Measurements from ENCODE around the gene SLC9A7. TPM values are rescaled to one million over a fixed set of nuclear protein-coding genes. Genes with fewer than 3 reads are reported as not detected.

The SLC9A7 gene
- polyA plus RNA-seq, 2 of the 4 experiments (the other 2 are of a cell fraction) = 9.8 to 21.1 TPM

GRCh38 chrX:46580613-46581012 is 178.3 kb downstream of the SLC9A7 start:
- ATAC-seq = no peak
- Histone ChIP-seq H3K4me1 (peaks cover 54% of the 10 kb centered on the region), H3K4me3 (no peak overlapping the region), H3K4me2 (no peak overlapping the region), H3K27ac (peak overlapping the region in 1 of 2 experiments; percentile 88; a peak in 3 of 6 replicates), H3K9me3 (no peaks in the 10 kb centered on the region)
- DNase-seq (ENCODE audit: low read depth in 1 of 2, low spot score in 1 of 2) = no peak
- TF ChIP-seq EP300 (IDR thresholded peaks at IDR 0.05) (no peak), KDM5A (IDR thresholded peaks at IDR 0.05) (no peak), HES2 (IDR thresholded peaks at IDR 0.05) (no peak), HEYL (CRISPR knock-in tag; IDR thresholded peaks at IDR 0.05) (no peak), HMGXB4 (CRISPR knock-in tag; IDR thresholded peaks at IDR 0.05; ENCODE audit: borderline replicate concordance) (no peak), NFE2L2 (conservative IDR thresholded peaks at IDR 0.05; ENCODE audit: low read length) (no peak), ZNF302 (CRISPR knock-in tag; IDR thresholded peaks at IDR 0.05) (no peak), JUNB (IDR thresholded peaks at IDR 0.05) (no peak), SREBF2 (IDR thresholded peaks at IDR 0.05) (no peak), MAFK (IDR thresholded peaks at IDR 0.05; ENCODE audit: partially characterized antibody) (no peak), NR3C1 (IDR thresholded peaks at IDR 0.05) (no peak), FOSB (CRISPR knock-in tag; IDR thresholded peaks at IDR 0.05) (no peak), FOSL2 (IDR thresholded peaks at IDR 0.05) (no peak), FOSL2 (CRISPR knock-in tag; IDR thresholded peaks at IDR 0.05) (no peak), ZFP36 (IDR thresholded peaks at IDR 0.05; ENCODE audit: borderline replicate concordance, partially characterized antibody) (no peak), MYC (IDR thresholded peaks at IDR 0.05; ENCODE audit: borderline replicate concordance, low read length) (no peak), CHD2 (IDR thresholded peaks at IDR 0.05; ENCODE audit: low read length, partially characterized antibody) (no peak), REST (IDR thresholded peaks at IDR 0.05) (no peak)
- TF ChIP-seq, protein P1, sequence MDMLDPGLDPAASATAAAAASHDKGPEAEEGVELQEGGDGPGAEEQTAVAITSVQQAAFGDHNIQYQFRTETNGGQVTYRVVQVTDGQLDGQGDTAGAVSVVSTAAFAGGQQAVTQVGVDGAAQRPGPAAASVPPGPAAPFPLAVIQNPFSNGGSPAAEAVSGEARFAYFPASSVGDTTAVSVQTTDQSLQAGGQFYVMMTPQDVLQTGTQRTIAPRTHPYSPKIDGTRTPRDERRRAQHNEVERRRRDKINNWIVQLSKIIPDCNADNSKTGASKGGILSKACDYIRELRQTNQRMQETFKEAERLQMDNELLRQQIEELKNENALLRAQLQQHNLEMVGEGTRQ (IDR thresholded peaks at IDR 0.05) = no peak
- TF ChIP-seq, protein P2, sequence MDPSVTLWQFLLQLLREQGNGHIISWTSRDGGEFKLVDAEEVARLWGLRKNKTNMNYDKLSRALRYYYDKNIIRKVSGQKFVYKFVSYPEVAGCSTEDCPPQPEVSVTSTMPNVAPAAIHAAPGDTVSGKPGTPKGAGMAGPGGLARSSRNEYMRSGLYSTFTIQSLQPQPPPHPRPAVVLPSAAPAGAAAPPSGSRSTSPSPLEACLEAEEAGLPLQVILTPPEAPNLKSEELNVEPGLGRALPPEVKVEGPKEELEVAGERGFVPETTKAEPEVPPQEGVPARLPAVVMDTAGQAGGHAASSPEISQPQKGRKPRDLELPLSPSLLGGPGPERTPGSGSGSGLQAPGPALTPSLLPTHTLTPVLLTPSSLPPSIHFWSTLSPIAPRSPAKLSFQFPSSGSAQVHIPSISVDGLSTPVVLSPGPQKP (IDR thresholded peaks at IDR 0.05; ENCODE audit: low read depth, low read length) = no peak
- FAIRE-seq = no peak
- ChIA-PET POLR2A (no interaction called here), CTCF (interaction anchor here (1.4 to 1.6 kb wide), 2 partner anchors 24 to 61 kb away, joined by 3 to 5 read pairs; no protein-coding TSS in a partner anchor)
- 96% methylated on average over 6 of the region's 6 CpGs for WGBS (ENCODE audit: missing lambda C conversion rate)

GRCh38 chrX:46579250-46579649 is 179.7 kb downstream of the SLC9A7 start:
- ChIA-PET CTCF (interaction anchor here (0.6 to 2.9 kb wide), 5 partner anchors 12 to 217 kb away, joined by 3 to 9 read pairs (median 5); no protein-coding TSS in a partner anchor), POLR2A (no interaction called here)

More at GRCh38 chrX:46579250-46579649, 179.7 kb downstream of the SLC9A7 start:
- ATAC-seq = no peak
- Histone ChIP-seq H3K27ac (no peak overlapping the region), H3K4me1 (peaks cover 45% of the 10 kb centered on the region), H3K4me3 (no peak overlapping the region), H3K9me3 (no peaks in the 10 kb centered on the region), H3K4me2 (no peak overlapping the region)
- FAIRE-seq = no peak
- TF ChIP-seq SMC3 (IDR thresholded peaks at IDR 0.05) (no peak), KDM5A (IDR thresholded peaks at IDR 0.05) (no peak), E2F6 (IDR thresholded peaks at IDR 0.05; ENCODE audit: borderline replicate concordance, low read depth) (no peak), NFE2L2 (conservative IDR thresholded peaks at IDR 0.05; ENCODE audit: low read length) (no peak), FOXS1 (CRISPR knock-in tag; IDR thresholded peaks at IDR 0.05) (no peak), ESRRA (IDR thresholded peaks at IDR 0.05; ENCODE audit: borderline replicate concordance, low read length) (no peak)
- TF ChIP-seq, protein P2 (IDR thresholded peaks at IDR 0.05; ENCODE audit: low read depth, low read length) = no peak
- DNase-seq (ENCODE audit: low read depth in 1 of 2, low spot score in 1 of 2) = no peak
- 100% methylated on average over 1 of the region's 1 CpG for WGBS (ENCODE audit: missing lambda C conversion rate)
